ENCODE data around the gene DUSP18. TPM values are rescaled to one million over a fixed set of nuclear protein-coding genes. Genes with fewer than 3 reads are reported as not detected.
A peak's percentile ranks its signal among the peaks of the same experiment; 100 is the strongest.
"Not testable (repeated sequence)": the region's sequence is repeated elsewhere in the genome, so short reads cannot be mapped to it uniquely, and the experiment has no call there.

DUSP18 gene
- total RNA-seq, 1 donor from 2014 or later: 9.5 TPM

- DNase-seq (ENCODE audit: low spot score): no peak
Observed at GRCh38 chr22:30640361-30640760, 27.3 kb downstream of the DUSP18 start.

DNA sequence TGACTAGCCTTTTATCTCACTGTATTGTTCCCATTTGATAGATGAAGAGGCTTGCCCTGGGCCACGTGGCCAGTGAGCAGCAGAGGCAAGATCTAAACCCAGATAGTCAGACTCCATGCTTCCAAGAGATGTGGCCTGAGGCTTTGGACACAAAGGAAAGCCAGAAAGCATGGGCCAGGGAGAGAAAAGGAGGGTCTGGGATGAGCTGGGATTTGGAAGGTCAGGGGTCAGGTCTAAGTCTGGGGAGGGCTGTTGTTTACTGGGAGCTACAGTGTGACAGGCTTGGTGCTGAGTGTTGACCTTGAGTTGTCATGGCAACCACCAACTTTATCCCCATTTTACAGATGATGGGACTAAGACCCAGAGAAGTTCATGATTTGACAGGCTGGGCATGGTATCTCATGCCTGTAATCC lies 30.0 kb downstream of the DUSP18 start:
- DNase-seq (ENCODE audit: low spot score): no peak

DNA sequence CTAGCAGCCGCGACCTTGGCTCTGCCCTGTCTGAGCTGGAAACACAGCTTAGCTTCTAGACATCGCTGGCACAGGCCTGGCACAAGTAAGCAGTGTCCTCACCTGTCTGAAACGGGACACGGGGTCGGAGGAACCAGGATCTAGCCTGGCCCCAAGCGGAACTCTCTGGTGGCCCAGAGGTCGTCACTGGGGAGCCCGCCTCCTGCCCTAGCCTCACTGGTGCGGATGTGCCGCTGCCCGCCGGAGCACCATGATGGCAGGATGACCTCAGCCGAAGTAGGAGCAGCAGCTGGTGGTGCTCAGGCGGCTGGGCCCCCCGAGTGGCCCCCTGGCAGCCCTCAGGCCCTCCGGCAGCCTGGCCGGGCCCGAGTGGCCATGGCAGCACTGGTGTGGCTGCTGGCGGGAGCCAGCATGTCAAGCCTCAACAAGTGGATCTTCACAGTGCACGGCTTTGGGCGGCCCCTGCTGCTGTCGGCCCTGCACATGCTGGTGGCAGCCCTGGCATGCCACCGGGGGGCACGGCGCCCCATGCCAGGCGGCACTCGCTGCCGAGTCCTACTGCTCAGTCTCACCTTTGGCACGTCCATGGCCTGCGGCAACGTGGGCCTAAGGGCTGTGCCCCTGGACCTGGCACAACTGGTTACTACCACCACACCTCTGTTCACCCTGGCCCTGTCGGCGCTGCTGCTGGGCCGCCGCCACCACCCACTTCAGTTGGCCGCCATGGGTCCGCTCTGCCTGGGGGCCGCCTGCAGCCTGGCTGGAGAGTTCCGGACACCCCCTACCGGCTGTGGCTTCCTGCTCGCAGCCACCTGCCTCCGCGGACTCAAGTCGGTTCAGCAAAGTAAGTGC lies 31.2 kb downstream of the DUSP18 start:
- peak; percentile 55 for DNase-seq (ENCODE audit: low spot score)

GRCh38 chr22:30635273-30636225 lies 32.1 kb downstream of the DUSP18 start, which contains the start of gene SLC35E4:
Gene SLC35E4 (plus strand): TSS chr22:30635781. CDS start chr22:30636451, 670 bp downstream.
- DNase-seq (ENCODE audit: low spot score): peak; percentile 96

GRCh38 chr22:30634471-30635233 lies 33.0 kb downstream of the DUSP18 start:
- DNase-seq (ENCODE audit: low spot score): peak; percentile 90

- DNase-seq (ENCODE audit: low spot score): not testable (repeated sequence)
Observed at GRCh38 chr22:30631469-30631868, 36.2 kb downstream of the DUSP18 start.

GRCh38 chr22:30628491-30628890 lies 39.2 kb downstream of the DUSP18 start:
- DNase-seq (ENCODE audit: low spot score): no peak

- DNase-seq (ENCODE audit: low spot score): no peak
Observed at GRCh38 chr22:30627471-30627870, 40.2 kb downstream of the DUSP18 start.

- no peak for DNase-seq (ENCODE audit: low spot score)
Observed at GRCh38 chr22:30626413-30626812, 41.3 kb downstream of the DUSP18 start.

DNA sequence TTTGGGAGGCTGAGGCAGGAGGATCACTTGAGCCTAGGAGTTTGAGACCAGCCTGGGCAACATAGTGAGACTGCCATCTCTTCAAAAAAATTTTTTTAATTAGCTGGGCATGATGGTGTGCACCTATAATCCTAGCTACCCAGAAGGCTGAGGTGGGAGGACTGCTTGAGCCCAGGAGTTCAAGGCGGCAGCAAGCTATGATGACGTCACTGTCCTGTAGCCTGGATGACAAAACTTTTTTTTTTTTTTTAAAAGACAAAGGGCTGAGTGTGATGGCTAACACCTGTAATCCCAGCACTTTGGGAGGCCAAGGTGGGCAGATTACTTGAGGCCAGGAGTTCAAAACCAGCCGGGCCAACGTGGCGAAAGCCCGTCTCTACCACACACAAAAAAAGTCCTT lies 47.8 kb downstream of the DUSP18 start:
- not testable (repeated sequence) for DNase-seq (ENCODE audit: low spot score)

DNA sequence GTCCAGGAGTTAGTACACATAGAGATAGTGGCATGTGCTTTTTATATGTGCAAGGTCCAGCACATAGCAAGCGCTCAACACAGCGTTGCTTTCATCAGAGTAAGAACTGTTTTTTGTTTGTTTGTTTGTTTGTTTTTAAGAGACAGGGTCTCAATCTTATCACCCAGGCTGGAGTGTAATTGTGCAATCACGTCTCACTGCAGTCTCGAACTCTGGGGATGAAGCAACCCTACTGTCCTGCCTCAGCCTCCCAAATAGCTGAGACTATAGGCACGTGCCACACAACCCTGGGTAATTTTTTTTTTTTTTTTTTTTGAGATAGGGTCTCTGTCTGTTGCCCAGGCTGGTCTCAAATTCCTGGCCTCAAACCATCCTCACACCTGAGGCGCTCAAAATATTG lies 49.9 kb downstream of the DUSP18 start:
- DNase-seq (ENCODE audit: low spot score): no peak

DNA sequence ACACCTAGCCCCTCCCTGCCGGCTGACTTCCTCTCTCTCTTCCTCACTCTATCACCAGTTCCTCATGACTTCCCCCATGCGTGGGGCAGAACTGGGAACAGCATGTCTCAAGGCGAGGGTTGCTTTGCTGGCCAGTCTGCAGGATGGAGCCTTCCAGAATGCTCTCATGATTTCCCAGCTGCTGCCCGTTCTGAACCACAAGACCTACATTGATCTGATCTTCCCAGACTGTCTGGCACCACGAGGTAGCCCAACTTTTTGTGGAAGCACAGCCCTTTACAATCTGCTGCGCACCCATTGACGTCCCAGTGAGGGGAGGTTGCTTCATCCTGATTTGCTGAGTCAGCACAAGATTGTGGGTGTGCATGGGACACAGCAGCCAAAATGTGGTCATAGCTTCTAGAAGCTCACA lies 52.1 kb downstream of the DUSP18 start:
- DNase-seq (ENCODE audit: low spot score): no peak

DNA sequence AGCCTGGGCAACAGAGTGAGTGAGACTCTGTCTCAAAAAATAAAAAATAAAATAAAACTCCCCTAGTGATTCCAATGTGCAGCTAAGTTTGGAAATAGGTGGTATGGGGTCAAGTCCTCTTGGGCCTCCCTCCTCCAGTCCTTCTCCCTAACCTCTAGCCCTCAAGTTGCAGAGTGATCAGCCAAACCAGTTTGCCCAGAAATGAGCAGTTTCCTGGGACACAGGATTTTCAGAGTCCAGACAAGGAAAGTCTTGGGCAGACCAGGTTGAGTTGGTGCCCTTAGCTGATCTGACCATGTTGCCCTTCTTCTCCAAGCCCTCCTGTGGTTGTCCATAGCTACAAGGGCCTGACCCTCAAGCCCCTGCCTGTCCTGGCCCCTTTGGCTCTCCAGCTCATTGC lies 52.8 kb downstream of the DUSP18 start:
- DNase-seq (ENCODE audit: low spot score): no peak

GRCh38 chr22:30614268-30614667 lies 53.4 kb downstream of the DUSP18 start:
- DNase-seq (ENCODE audit: low spot score): no peak

- no peak for DNase-seq (ENCODE audit: low spot score)
Observed at GRCh38 chr22:30612789-30613188, 54.9 kb downstream of the DUSP18 start.

Other genes starting within 250 kb of the DUSP18 start
- gene MTFP1, start 242.1 kb downstream of the DUSP18 start, total RNA-seq: 9.1 TPM
- gene SEC14L3, start 195.9 kb downstream of the DUSP18 start, total RNA-seq: not detected
- gene SEC14L4, start 162.2 kb downstream of the DUSP18 start, total RNA-seq: 0.39 TPM
- 0.57 TPM for gene SEC14L6, start 121.1 kb downstream of the DUSP18 start, total RNA-seq
- 0.73 TPM for gene GAL3ST1, start 93.2 kb downstream of the DUSP18 start, total RNA-seq
- 82.9 TPM for gene PES1, start 76.0 kb downstream of the DUSP18 start, total RNA-seq
- 24.2 TPM for gene TCN2, start 60.7 kb downstream of the DUSP18 start, total RNA-seq
- gene SLC35E4, start 32.1 kb downstream of the DUSP18 start, total RNA-seq: 3.9 TPM
- 4.3 TPM for gene OSBP2, start 27.0 kb upstream of the DUSP18 start, total RNA-seq